HL-60 (cell line): ENCODE data around the gene SLC43A2.

ENCODE experiments used
- DNase-seq, 2 experiments: peaks; one replicate each; pipeline ENCODE4 v3.0.0-alpha.2; 2010 to 2020; ENCODE audit warnings: low read depth in 1 of 2, low spot score in 1 of 2
- H3K27ac ChIP-seq: fragments of 250-450 bp; sonication (Bioruptor Pico); replicated peaks from 2 replicates; pipeline ENCODE4 v1.5.1; 2020; ENCODE audit warnings: mild to moderate bottlenecking, moderate library complexity
- H3K27me3 ChIP-seq: fragments of 250-450 bp; sonication (Bioruptor Pico); 2 replicates; pipeline ENCODE4 v1.5.1; 2021; ENCODE audit warnings: mild to moderate bottlenecking, moderate library complexity; ENCODE audit not compliant: insufficient read depth, poor library complexity, severe bottlenecking
- H3K4me3 ChIP-seq: replicated peaks from 2 replicates; pipeline ENCODE4 v1.5.1; 2011; ENCODE audit warnings: mild to moderate bottlenecking, control low read depth, low read length; ENCODE audit not compliant: insufficient read depth
- GABPA ChIP-seq: IDR thresholded peaks from 2 replicates; pipeline ENCODE4 v1.6.1; 2012; ENCODE audit warnings: low read depth
- POLR2AphosphoS5 ChIP-seq: IDR thresholded peaks from 2 replicates; pipeline ENCODE4 v1.6.1; 2012; ENCODE audit warnings: low read depth
- SPI1 ChIP-seq: IDR thresholded peaks from 2 replicates; pipeline ENCODE4 v1.6.1; 2012; ENCODE audit warnings: low read depth, mild to moderate bottlenecking, borderline replicate concordance
- TF ChIP-seq, protein P1 (sequence below): IDR thresholded peaks from 2 replicates; pipeline ENCODE4 v1.6.1; 2012; ENCODE audit warnings: low read depth; ENCODE audit not compliant: insufficient replicate concordance
- TF ChIP-seq, protein P2 (sequence below): IDR thresholded peaks from one replicate; pipeline ENCODE4 v1.5.1; 2011; ENCODE audit warnings: low read length, control low read depth, inconsistent platforms; ENCODE audit not compliant: insufficient read depth

Gene SLC43A2

DNA sequence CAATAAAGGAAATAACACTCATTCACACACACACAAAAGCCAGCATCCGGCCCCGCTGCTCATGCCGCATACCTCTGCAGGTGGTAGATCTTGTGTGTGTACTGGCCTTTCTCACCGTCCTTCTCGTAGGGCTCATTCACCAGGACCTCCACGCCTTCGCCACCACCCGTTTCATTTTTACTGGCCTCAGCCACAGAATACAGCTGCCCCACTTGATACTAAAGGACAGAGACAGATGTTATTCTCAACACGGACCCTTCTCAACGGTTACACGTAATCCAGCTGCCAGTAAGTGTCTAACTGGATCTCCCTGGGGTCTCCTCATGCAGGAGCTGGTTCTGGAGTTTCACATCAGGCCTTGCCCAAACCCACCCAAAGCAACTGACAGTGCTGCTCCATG lies 75.7 kb downstream of the SLC43A2 start:
- TF ChIP-seq SPI1 (no peak), GABPA (no peak), POLR2AphosphoS5 (no peak)
- TF ChIP-seq, protein P1, sequence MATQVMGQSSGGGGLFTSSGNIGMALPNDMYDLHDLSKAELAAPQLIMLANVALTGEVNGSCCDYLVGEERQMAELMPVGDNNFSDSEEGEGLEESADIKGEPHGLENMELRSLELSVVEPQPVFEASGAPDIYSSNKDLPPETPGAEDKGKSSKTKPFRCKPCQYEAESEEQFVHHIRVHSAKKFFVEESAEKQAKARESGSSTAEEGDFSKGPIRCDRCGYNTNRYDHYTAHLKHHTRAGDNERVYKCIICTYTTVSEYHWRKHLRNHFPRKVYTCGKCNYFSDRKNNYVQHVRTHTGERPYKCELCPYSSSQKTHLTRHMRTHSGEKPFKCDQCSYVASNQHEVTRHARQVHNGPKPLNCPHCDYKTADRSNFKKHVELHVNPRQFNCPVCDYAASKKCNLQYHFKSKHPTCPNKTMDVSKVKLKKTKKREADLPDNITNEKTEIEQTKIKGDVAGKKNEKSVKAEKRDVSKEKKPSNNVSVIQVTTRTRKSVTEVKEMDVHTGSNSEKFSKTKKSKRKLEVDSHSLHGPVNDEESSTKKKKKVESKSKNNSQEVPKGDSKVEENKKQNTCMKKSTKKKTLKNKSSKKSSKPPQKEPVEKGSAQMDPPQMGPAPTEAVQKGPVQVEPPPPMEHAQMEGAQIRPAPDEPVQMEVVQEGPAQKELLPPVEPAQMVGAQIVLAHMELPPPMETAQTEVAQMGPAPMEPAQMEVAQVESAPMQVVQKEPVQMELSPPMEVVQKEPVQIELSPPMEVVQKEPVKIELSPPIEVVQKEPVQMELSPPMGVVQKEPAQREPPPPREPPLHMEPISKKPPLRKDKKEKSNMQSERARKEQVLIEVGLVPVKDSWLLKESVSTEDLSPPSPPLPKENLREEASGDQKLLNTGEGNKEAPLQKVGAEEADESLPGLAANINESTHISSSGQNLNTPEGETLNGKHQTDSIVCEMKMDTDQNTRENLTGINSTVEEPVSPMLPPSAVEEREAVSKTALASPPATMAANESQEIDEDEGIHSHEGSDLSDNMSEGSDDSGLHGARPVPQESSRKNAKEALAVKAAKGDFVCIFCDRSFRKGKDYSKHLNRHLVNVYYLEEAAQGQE, result no peak
- TF ChIP-seq, protein P2, sequence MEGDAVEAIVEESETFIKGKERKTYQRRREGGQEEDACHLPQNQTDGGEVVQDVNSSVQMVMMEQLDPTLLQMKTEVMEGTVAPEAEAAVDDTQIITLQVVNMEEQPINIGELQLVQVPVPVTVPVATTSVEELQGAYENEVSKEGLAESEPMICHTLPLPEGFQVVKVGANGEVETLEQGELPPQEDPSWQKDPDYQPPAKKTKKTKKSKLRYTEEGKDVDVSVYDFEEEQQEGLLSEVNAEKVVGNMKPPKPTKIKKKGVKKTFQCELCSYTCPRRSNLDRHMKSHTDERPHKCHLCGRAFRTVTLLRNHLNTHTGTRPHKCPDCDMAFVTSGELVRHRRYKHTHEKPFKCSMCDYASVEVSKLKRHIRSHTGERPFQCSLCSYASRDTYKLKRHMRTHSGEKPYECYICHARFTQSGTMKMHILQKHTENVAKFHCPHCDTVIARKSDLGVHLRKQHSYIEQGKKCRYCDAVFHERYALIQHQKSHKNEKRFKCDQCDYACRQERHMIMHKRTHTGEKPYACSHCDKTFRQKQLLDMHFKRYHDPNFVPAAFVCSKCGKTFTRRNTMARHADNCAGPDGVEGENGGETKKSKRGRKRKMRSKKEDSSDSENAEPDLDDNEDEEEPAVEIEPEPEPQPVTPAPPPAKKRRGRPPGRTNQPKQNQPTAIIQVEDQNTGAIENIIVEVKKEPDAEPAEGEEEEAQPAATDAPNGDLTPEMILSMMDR, result no peak
- DNase-seq, result no peak
- Histone ChIP-seq H3K27me3 (no peaks in the 10 kb centered on the region), H3K4me3 (no peak overlapping the region), H3K27ac (no peak overlapping the region)

DNA sequence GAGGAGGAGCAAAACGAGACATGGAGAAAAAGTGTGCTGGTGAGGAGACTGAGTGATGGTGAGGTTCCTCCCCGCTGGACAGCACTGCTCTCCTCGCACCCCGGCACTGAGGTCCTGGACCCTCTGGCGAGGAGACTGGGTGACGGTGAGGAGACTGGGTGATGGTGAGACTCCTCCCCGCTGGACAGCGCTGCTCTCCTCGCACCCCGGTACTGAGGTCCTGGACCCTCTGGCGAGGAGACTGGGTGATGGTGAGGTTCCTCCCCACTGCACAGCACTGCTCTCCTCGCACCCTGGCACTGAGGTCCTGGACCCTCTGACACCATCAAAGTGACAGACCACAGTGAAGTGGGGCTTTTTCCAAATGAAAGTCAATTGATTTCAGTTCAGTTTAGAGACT lies 76.9 kb downstream of the SLC43A2 start:
- TF ChIP-seq SPI1 (no peak), GABPA (no peak), POLR2AphosphoS5 (no peak)
- TF ChIP-seq, protein P1, result no peak
- TF ChIP-seq, protein P2, result no peak
- no peak for DNase-seq
- Histone ChIP-seq H3K27ac (no peak overlapping the region), H3K27me3 (no peaks in the 10 kb centered on the region), H3K4me3 (no peak overlapping the region)

DNA sequence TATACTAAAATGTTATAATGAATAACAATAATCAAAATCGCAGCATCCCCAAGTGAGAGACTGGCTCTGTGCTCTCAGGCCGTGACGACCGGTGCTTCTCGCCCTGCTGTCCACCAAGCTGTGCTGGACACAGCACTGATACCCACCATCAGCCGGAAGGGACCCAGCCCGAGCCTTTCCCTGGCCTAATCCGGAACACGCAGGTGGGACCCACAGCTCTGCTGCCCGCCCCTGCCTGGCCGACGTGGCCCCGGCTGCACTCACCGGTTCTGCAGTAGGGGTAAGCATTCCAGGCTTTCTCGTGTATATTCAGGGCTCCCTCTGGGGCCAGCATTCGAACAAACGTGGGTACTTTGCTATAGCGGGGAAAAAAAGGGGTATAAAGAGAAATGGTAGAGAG lies 80.6 kb downstream of the SLC43A2 start:
- TF ChIP-seq GABPA (no peak), SPI1 (no peak), POLR2AphosphoS5 (no peak)
- TF ChIP-seq, protein P2, result no peak
- TF ChIP-seq, protein P1, result no peak
- no peak overlapping the region for H3K27ac ChIP-seq

More for the DNA sequence above, 80.6 kb downstream of the SLC43A2 start:
- Histone ChIP-seq H3K27me3 (no peaks in the 10 kb centered on the region), H3K4me3 (no peak overlapping the region)
- no peak for DNase-seq
